Muscle layer of duodenum (tissue), 2 donors: ENCODE measurements around the gene EID1.

Experiments
- H3K27ac ChIP-seq: one replicate; pipeline ENCODE4 v1.7.0; 2013; ENCODE audit warnings: mild to moderate bottlenecking, low read length
- H3K27me3 ChIP-seq: one replicate; pipeline ENCODE4 v1.7.0; 2013; ENCODE audit warnings: low read depth, mild to moderate bottlenecking, control low read depth, low read length
- H3K36me3 ChIP-seq, 2 donors: one replicate each; pipeline ENCODE4 v1.7.0; 2013; ENCODE audit warnings: low read length in 2 of 2, control low read depth in 1 of 2, mild to moderate bottlenecking in 1 of 2; ENCODE audit not compliant: insufficient read depth in 2 of 2, control insufficient read depth in 1 of 2
- H3K4me1 ChIP-seq, 2 donors: one replicate each; pipeline ENCODE4 v1.7.0; 2013; ENCODE audit warnings: low read length in 2 of 2, mild to moderate bottlenecking in 2 of 2, control low read depth in 1 of 2, moderate library complexity in 1 of 2; ENCODE audit not compliant: insufficient read depth in 2 of 2, control insufficient read depth in 1 of 2
- H3K4me3 ChIP-seq, 2 donors: one replicate each; pipeline ENCODE4 v1.7.0; 2013; ENCODE audit warnings: low read length in 2 of 2, low read depth in 1 of 2, mild to moderate bottlenecking in 1 of 2
- H3K9me3 ChIP-seq, 2 donors: one replicate each; pipeline ENCODE4 v1.7.0; 2013; ENCODE audit warnings: low read length in 2 of 2, control low read depth in 1 of 2, mild to moderate bottlenecking in 1 of 2; ENCODE audit not compliant: control insufficient read depth in 1 of 2
- donor health status: healthy.

EID1 gene

DNA sequence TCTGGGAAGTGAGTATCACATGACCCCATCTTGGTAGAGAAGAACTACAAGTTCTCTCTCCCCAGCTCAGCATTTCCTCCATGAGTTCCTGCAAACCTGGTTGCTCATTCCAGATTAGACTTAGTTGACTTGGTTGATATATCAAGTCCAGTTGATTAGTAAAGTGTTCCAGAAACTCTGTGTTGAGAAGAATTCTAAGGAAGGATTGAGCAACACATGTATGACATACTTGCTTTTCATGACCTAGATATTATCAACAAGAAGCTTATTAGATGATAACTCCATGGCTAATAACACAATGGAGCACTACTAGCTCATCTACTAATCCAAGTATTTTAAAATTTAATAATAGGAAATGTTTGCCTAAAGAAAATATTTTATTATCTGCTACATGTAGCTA is 6.4 kb upstream of the EID1 start:
- Histone ChIP-seq H3K27ac (no peak overlapping the region), H3K27me3 (no peaks in the 10 kb centered on the region), H3K4me3 (no peak overlapping the region), H3K4me1 (no peaks in the 10 kb centered on the region), H3K9me3 (no peaks in the 10 kb centered on the region), H3K36me3 (no peaks in the 10 kb centered on the region)

DNA sequence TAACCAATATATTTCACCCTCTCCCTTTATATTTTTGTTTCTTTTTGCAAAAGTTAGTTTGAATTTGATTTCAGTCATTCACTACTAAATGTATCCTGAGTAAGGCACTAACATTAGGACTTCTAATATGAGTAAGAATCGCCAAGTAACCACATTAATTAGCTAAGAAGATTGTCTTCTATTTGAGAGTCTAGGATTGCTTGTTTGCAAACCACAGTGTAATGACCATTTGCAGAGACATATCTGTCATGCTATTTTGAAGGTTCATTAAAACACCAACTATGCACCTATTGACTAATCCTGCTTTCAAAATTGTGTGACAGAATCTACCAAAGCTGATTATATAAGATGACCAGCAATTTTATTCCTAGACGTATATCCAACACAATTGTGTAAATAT is 5.3 kb upstream of the EID1 start:
- no peaks in the 10 kb centered on the region for H3K36me3 ChIP-seq
- H3K27me3 ChIP-seq, result no peaks in the 10 kb centered on the region
- H3K9me3 ChIP-seq, result no peaks in the 10 kb centered on the region
- no peaks in the 10 kb centered on the region for H3K4me1 ChIP-seq
- H3K4me3 ChIP-seq, result no peak overlapping the region
- no peak overlapping the region for H3K27ac ChIP-seq

DNA sequence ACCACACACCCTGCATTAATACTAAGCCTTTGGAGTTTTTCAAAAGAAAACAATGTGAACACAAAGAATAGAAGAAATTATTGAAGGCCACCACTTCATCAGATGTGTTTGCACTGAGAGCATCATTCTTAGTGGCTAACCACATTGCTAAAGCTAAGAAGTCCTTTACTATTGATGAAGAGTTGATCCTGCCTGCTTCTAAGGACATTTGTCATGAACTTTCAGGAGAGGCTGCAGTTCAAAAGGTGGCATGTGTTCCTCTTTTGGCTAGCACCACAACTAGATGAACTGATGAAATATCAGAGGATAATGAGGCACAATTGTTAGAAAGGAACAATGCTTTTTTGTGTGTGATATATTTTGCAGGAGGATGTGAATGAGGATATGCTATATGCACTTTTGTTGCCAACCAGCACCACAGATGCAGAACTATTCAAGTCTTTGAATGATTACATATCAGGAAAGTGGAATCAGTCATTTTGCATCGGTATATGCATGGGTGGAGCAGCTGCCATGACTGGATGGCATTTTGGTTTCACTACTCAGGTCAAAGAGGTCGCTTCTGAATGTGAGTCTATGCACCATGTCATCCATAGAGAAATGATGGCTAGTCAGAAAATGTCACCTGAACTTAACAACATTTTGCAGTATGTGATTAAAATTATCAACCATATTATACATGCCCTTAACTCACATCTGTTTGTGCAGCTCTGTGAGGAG is 2.5 kb upstream of the EID1 start:
- peaks cover 5 to 20% of the 10 kb centered on the region in 2 donors for H3K4me1 ChIP-seq
- no peak overlapping the region for H3K4me3 ChIP-seq
- H3K27ac ChIP-seq, result no peak overlapping the region
- H3K9me3 ChIP-seq, result no peaks in the 10 kb centered on the region
- no peaks in the 10 kb centered on the region for H3K27me3 ChIP-seq
- no peaks in the 10 kb centered on the region for H3K36me3 ChIP-seq

DNA sequence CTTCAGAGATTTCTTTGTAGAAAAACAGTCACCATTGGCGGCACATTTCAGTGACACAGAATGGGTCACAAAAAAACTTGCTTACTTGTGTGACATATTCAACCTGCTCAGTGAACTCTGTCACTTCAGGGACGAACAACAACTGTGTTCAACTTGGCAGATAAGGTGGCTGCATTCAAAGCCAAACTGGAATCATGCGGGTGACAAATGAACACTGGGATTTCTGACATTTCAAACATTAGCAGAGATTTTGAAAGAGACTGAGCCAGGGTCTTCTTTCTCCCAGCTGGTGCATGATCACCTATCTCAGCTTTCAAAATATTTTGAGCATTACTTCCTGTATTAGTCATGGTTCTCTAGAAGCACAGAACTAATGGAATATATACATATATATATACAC is 1.9 kb upstream of the EID1 start:
- H3K4me3 ChIP-seq, result no peak overlapping the region
- H3K4me1 ChIP-seq, result peaks cover 5 to 24% of the 10 kb centered on the region in 2 donors
- no peaks in the 10 kb centered on the region for H3K36me3 ChIP-seq
- no peaks in the 10 kb centered on the region for H3K27me3 ChIP-seq
- H3K27ac ChIP-seq, result no peak overlapping the region
- H3K9me3 ChIP-seq, result no peaks in the 10 kb centered on the region

DNA sequence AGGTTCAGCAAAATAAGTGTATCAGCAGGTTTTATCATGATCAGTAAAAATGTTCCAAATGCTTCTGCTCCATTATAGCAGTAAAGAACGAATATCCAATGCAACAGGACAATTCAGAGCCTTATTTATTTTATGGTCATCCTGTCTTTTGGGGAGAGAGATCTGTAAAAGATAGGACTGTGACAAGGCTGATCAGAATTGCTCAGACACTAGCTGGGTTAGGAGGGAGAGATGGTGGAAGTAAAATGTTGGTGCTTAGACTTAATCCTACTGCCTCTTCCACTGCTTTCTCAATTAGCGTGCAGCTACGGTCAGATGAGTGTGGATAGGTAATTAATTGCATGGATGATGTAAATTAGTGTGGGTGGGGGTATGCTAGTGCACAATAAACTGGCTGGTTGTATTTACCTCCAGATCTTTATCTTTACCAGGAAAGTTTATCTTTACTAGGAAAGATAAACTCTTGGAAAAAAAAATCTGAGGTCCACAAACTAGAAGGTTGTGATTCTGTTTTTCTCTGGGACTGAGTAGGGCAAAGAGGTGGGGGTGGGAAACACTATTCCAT is 2.2 kb downstream of the EID1 start:
- peaks cover 5 to 24% of the 10 kb centered on the region in 2 donors for H3K4me1 ChIP-seq

DNA sequence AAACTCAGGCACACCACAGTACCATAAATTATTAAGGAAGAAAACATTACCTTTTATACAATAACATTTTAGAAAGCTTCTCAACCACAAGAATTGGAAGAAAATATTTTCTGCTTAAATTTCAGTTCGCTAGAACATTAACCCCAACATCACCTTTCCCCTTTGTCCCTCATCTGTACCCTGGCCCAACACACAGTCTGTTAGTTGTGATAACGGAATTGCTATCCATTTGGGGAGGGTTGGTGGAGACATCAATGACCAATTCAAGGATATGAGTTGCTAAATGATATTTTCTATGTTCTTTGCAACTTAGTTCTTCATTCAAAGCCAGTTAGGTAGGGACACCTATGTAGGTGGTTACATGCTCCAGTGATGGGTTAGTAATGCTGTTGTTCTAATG is 5.8 kb downstream of the EID1 start:
- peaks cover 3 to 21% of the 10 kb centered on the region in 2 donors for H3K4me1 ChIP-seq
- H3K4me3 ChIP-seq, result no peak overlapping the region
- H3K27ac ChIP-seq, result no peak overlapping the region
- no peaks in the 10 kb centered on the region for H3K27me3 ChIP-seq
- H3K9me3 ChIP-seq, result no peaks in the 10 kb centered on the region
- no peaks in the 10 kb centered on the region for H3K36me3 ChIP-seq

More for the DNA sequence above, 2.2 kb downstream of the EID1 start:
- no peaks in the 10 kb centered on the region for H3K36me3 ChIP-seq
- no peak overlapping the region for H3K27ac ChIP-seq
- no peak overlapping the region for H3K4me3 ChIP-seq
- no peaks in the 10 kb centered on the region for H3K27me3 ChIP-seq
- no peaks in the 10 kb centered on the region for H3K9me3 ChIP-seq

DNA sequence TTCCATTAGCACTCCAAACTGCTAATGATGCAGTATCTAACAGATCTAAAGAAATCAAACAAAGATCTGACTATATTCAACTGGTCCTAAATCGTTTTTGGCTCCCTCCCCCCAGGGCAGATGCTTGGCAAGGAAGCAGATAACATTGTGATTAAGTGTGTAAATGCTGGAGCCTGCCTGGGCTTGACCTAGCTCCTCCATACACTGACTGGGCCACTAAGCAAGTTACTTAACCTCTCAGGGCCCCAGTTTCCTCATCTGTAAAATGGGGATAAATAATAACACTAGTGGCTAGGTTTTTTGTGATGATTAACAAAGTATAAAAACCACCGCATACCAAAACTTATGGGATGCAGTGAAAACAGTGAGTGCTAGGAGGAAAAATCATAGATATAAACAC is 9.2 kb downstream of the EID1 start:
- Histone ChIP-seq H3K36me3 (no peaks in the 10 kb centered on the region), H3K9me3 (no peaks in the 10 kb centered on the region), H3K27ac (no peak overlapping the region), H3K4me3 (no peak overlapping the region), H3K4me1 (no peaks in the 10 kb centered on the region), H3K27me3 (no peaks in the 10 kb centered on the region)

DNA sequence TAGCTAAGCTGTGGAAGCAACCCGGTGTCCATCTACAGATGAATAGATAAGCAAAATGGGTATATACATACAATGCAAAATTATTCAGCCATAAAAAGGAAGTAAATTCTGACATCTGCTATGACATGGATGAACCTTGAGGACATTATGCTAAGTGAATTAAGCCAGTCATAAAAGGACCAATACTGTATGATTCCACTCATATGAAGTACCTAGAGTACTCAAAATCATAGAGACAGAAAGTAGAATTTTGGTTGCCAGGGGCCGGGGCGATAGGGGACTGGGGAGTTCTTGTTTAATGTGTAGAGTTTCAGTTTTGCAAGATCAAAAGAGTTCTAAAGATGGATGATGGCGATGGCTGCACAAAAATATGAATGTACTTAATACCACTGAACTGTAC is 10.3 kb downstream of the EID1 start:
- Histone ChIP-seq H3K4me1 (no peaks in the 10 kb centered on the region), H3K27me3 (no peaks in the 10 kb centered on the region), H3K27ac (no peak overlapping the region), H3K9me3 (no peaks in the 10 kb centered on the region), H3K36me3 (no peaks in the 10 kb centered on the region), H3K4me3 (no peak overlapping the region)

DNA sequence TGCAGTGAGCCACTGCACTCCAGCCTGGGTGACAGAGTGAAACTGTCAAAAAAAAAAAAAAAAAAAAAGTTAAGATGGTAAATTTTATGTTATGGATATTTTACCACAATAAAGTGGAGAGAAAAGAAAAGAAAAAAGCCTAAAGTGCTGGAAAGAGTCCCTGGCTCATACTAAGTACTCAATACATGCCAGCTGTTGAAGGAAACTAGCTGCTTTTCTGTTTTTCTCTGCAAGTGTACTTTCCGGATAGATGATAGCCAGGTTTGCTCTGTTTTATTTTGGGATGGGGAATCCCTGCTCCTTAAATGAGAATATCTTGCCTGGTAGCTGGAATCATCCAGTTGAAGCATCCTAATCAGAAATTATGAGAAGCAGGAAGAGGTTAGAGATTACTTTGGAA is 10.9 kb downstream of the EID1 start:
- no peaks in the 10 kb centered on the region for H3K9me3 ChIP-seq
- H3K36me3 ChIP-seq, result no peaks in the 10 kb centered on the region
- no peaks in the 10 kb centered on the region for H3K4me1 ChIP-seq
- H3K27ac ChIP-seq, result no peak overlapping the region
- H3K27me3 ChIP-seq, result no peaks in the 10 kb centered on the region
- H3K4me3 ChIP-seq, result no peak overlapping the region

DNA sequence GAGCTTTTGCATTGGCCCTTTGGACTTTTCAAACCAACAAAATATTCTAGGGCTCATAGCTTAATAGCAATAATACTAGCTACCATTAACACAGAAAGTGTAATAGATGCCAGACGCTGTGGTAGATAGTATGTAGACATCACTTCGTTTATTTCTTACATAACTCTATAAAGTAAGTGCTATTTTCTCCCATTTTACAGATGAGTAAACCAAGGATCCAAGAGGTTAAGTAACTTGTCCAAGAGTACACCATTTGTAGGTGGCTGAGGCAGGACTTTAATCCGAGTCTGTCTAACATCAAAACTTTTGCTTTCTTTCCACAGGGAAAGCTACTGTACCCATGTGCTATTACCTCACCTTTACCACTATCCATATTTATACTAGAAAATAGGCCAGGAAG is 12.0 kb downstream of the EID1 start:
- H3K27me3 ChIP-seq, result no peaks in the 10 kb centered on the region
- H3K36me3 ChIP-seq, result no peaks in the 10 kb centered on the region
- H3K4me1 ChIP-seq, result no peaks in the 10 kb centered on the region
- no peaks in the 10 kb centered on the region for H3K9me3 ChIP-seq
- no peak overlapping the region for H3K4me3 ChIP-seq
- no peak overlapping the region for H3K27ac ChIP-seq

DNA sequence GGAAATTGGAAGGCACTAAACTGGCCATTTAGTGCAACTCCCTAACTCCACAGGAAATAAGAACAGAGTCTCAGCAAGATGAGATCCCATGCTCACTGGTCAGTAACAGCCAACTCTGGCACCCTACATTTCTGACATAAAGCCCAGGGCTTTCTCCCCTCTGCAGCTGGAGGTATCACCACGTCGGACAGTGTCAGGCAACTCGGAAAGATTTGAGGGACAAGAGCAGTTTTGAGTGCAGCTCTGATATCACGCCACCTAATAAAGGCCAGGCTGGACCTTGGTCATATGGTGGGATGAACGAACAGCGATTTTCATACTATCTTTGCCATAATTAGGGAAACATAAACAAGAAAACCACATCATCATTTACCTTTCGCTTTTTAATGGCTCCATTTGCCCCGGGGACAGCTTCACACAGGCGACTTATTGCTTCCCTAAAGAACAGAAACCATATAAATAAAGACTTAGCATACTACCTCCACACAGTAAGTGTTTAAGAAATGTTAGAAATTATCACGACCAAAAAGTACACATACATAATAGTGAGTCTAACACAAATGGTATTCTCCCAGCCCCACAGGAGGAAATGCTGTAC is 12.5 kb downstream of the EID1 start:
- no peaks in the 10 kb centered on the region for H3K4me1 ChIP-seq
- H3K27ac ChIP-seq, result no peak overlapping the region
- H3K36me3 ChIP-seq, result no peaks in the 10 kb centered on the region
- no peaks in the 10 kb centered on the region for H3K27me3 ChIP-seq
- H3K4me3 ChIP-seq, result no peak overlapping the region
- H3K9me3 ChIP-seq, result no peaks in the 10 kb centered on the region
